Natural killer cell (primary cell): ENCODE measurements around the gene GPR141. TPM values are rescaled to one million over a fixed set of nuclear protein-coding genes. Genes with fewer than 3 reads are reported as not detected.
A peak's percentile ranks its signal among the peaks of the same experiment; 100 is the strongest.

Source experiments
- ATAC-seq, 3 donors: fragments of 150-1000 bp in 2 of 3; fragments of 200-7000 bp in 1 of 3; cut with Tn5 transposase; 1 replicate in 1 of 3; 2 replicates in 2 of 3; pipeline ENCODE4 v1.10.0; 2021; ENCODE audit warnings: mild to moderate bottlenecking in 2 of 3, moderate library complexity in 2 of 3
- DNase-seq, 2 donors: peaks; one replicate each; pipeline versions ENCODE4 v3.0.0 to v3.0.0-alpha.2; 2013 to 2021; ENCODE audit warnings: mixed read lengths in 1 of 2
- H3K27ac ChIP-seq: one replicate; pipeline ENCODE4 v1.5.1; 2013; ENCODE audit warnings: mild to moderate bottlenecking, low read length
- H3K27me3 ChIP-seq: one replicate; pipeline ENCODE4 v1.6.1; 2013; ENCODE audit warnings: low read length; ENCODE audit not compliant: control insufficient read depth, insufficient read depth
- H3K36me3 ChIP-seq: one replicate; pipeline ENCODE4 v1.6.1; 2013; ENCODE audit warnings: low read length; ENCODE audit not compliant: control insufficient read depth, insufficient read depth
- H3K4me1 ChIP-seq: one replicate; pipeline ENCODE4 v1.6.1; 2013; ENCODE audit warnings: low read length; ENCODE audit not compliant: control insufficient read depth, insufficient read depth
- H3K4me3 ChIP-seq: one replicate; pipeline ENCODE4 v1.5.1; 2013; ENCODE audit warnings: low read length
- H3K9me3 ChIP-seq: one replicate; pipeline ENCODE4 v1.6.1; 2013; ENCODE audit warnings: low read length; ENCODE audit not compliant: control insufficient read depth, insufficient read depth
- H3K27ac Mint-ChIP-seq, 2 donors: one replicate each; pipeline ENCODE4 v1.8.0; 2022; ENCODE audit warnings: mild to moderate bottlenecking in 2 of 2, mixed read lengths in 2 of 2, moderate library complexity in 1 of 2
- H3K27me3 Mint-ChIP-seq, 2 donors: one replicate each; pipeline ENCODE4 v1.8.0; 2022; ENCODE audit warnings: low read depth in 2 of 2, mixed read lengths in 2 of 2
- H3K36me3 Mint-ChIP-seq: one replicate; pipeline ENCODE4 v1.8.0; 2022; ENCODE audit warnings: mixed read lengths
- H3K4me1 Mint-ChIP-seq, 2 donors: one replicate each; pipeline ENCODE4 v1.8.0; 2022; ENCODE audit warnings: mixed read lengths in 2 of 2
- H3K4me3 Mint-ChIP-seq: one replicate; pipeline ENCODE4 v1.8.0; 2022; ENCODE audit warnings: mild to moderate bottlenecking, moderate library complexity, mixed read lengths
- H3K9me3 Mint-ChIP-seq, 2 donors: one replicate each; pipeline ENCODE4 v1.8.0; 2022; ENCODE audit warnings: mixed read lengths in 2 of 2
- WGBS: methylation state at CpG from one replicate; pipeline ENCODE4 v1.1.7; 2013; ENCODE audit warnings: missing lambda C conversion rate; ENCODE audit not compliant: insufficient coverage; 5-methylcytosine and 5-hydroxymethylcytosine counted together
- intact Hi-C: fragments of 100-400 bp; cut with micrococcal nuclease; formaldehyde crosslinking; loops from one replicate; pipeline ENCODE4 v1.14.2; 2022
- total RNA-seq, 4 donors: library from RNA; stranded (reverse); fragments of 120-200 nt in 1 of 4; gene quantifications; one replicate each; pipeline versions ENCODE4 v1.2.3 to v1.2.4, GENCODE V29; 2013 to 2022
- TF ChIP-seq, protein P1 (sequence below): fragments of 200-600 bp; IDR thresholded peaks from one replicate; pipeline ENCODE4 v1.8.0; 2022; ENCODE audit warnings: antibody characterized with exemption

GPR141 gene
- total RNA-seq, 3 donors from 2014 or later (not counting 1 experiment from before 2014, with no cell fraction given), result 30.2 to 68.1 (median 55.2) TPM

DNA sequence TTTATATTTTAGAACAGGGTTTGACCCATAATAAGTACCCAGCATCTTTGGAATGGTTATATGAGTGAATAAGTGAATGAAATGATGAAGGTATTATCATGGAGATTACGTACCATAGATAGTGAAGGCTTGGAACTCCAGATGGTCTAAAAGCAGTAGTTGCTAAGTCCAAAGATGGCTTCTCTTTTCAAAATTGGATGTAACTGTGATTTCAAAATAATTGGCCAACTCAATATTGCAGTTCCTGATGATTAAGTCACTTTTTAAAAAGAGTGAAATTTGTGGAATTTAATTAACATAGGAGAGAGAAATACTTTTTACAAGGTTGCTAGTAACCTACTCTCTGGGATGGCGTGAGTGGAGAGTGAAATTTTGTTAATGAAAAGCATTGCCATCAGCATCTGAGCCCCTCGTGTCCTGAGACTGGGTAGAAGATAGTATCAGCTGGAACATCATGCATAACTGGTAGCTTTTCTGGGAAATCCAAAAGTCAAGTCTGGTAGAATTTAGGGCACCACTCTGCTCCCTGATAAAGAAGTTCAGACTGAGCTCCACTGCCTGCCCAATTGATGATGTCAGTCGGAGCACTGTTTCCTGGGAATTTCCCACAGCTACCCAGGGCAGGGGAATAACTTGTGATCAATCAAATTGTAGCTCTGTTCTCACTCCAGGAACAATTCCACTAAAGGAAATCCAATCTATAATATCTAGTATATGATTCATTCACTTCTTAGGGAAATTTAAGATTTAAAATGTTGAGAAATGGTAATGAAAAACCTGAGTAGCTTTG is 3.2 kb downstream of the GPR141 start:
- ATAC-seq, result no peak
- H3K27ac ChIP-seq, result no peak overlapping the region
- 84% methylated on average over 4 of the region's 4 CpGs for WGBS

DNA sequence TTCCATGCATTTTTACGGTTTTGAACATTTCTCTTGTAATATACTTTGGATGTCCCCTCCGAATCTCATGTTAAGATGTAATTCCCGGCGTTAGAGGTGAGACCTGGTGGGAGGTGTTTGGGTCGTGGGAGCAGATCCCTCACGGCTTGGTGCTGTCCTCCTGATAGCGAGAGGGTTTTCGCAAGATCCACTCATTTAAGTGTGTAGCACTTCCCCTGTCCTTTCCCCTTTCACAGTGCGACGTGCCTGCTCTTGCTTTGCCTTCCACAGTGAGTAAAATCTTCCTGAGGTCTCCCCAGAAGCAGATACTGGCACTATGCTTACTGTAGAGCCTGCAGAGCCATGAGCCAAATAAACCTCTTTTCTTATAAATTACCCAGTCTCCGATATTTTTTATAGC is 6.6 kb downstream of the GPR141 start:
- no peaks in the 10 kb centered on the region for H3K27me3 ChIP-seq
- H3K9me3 ChIP-seq, result no peaks in the 10 kb centered on the region
- no peak for DNase-seq
- H3K4me1 ChIP-seq, result peaks cover 34% of the 10 kb centered on the region
- peak overlapping the region; percentile 68 for H3K27ac ChIP-seq
- peaks cover 83 to 90% of the 10 kb centered on the region in 2 donors for H3K4me1 Mint-ChIP-seq
- 54% methylated on average over 10 of the region's 11 CpGs for WGBS
- no peaks in the 10 kb centered on the region for H3K27me3 Mint-ChIP-seq
- peak overlapping the region; percentile 89 to 95 for H3K27ac Mint-ChIP-seq
- ATAC-seq, result peak; percentile 35 to 50 (median 48)
- H3K36me3 ChIP-seq, result no peaks in the 10 kb centered on the region
- H3K4me3 Mint-ChIP-seq, result peak overlapping the region; percentile 92
- H3K9me3 Mint-ChIP-seq, result peaks cover 0 to 3% of the 10 kb centered on the region in 2 donors
- intact Hi-C loops, result no loop called here
- peak overlapping the region; percentile 33 for H3K4me3 ChIP-seq
- H3K36me3 Mint-ChIP-seq, result peaks cover 33% of the 10 kb centered on the region
- TF ChIP-seq, protein P1, sequence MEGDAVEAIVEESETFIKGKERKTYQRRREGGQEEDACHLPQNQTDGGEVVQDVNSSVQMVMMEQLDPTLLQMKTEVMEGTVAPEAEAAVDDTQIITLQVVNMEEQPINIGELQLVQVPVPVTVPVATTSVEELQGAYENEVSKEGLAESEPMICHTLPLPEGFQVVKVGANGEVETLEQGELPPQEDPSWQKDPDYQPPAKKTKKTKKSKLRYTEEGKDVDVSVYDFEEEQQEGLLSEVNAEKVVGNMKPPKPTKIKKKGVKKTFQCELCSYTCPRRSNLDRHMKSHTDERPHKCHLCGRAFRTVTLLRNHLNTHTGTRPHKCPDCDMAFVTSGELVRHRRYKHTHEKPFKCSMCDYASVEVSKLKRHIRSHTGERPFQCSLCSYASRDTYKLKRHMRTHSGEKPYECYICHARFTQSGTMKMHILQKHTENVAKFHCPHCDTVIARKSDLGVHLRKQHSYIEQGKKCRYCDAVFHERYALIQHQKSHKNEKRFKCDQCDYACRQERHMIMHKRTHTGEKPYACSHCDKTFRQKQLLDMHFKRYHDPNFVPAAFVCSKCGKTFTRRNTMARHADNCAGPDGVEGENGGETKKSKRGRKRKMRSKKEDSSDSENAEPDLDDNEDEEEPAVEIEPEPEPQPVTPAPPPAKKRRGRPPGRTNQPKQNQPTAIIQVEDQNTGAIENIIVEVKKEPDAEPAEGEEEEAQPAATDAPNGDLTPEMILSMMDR, result no peak

More for the DNA sequence above, 3.2 kb downstream of the GPR141 start:
- Mint-ChIP-seq H3K27ac (peak overlapping the region; percentile 72 to 89), H3K4me3 (peak overlapping the region; percentile 85), H3K9me3 (peaks cover 0 to 3% of the 10 kb centered on the region in 2 donors), H3K36me3 (peaks cover 19% of the 10 kb centered on the region), H3K27me3 (no peaks in the 10 kb centered on the region), H3K4me1 (peaks cover 77 to 83% of the 10 kb centered on the region in 2 donors)
- no peak for DNase-seq
- no peaks in the 10 kb centered on the region for H3K27me3 ChIP-seq
- no peaks in the 10 kb centered on the region for H3K9me3 ChIP-seq
- intact Hi-C loops, result loop anchor here (10.0 kb wide), 1 partner anchor 52 kb away; no protein-coding TSS in a partner anchor
- peaks cover 17% of the 10 kb centered on the region for H3K4me1 ChIP-seq
- H3K36me3 ChIP-seq, result no peaks in the 10 kb centered on the region
- TF ChIP-seq, protein P1, result no peak
- H3K4me3 ChIP-seq, result no peak overlapping the region

DNA sequence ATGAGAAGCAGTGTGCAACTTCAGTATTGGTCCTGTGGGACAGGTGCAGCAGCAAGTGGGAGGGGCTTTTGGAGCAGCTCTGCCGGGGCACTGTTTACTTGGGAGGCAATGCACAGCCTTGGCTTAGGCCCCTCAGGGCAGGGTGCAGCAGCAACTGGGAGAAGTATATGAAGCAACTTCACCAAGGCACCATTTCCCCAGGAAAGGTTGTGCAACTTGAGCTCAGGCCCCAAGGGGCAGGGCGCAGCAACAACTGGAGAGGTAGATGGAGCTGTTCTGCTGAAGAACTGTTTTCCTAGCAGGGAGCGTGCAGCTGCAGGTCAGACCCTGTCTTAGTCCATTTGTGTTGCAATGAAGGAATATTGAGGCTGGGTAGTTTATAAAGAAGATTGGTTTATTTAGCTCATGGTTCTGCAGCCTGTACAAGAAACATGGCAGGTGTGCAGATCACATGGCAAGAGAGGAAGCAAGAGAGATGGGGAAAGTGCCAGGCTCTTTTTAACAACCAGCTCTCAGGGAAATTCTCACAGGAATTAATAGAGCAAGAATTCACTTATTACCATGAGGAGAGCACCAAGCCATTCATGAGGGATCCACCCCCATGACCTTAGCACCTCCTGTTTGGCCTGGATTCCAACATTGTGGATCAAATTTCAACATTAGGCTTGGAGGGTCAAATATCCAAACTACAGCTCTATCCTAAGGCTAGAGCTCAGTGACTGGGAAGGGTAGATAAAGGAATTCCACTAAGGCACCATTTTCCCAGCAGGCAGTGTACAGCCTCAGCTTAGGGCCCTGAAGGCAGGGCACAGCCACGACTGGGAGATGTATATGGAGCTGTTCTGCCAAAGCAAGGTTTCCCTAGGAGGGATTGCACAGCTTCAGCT is 10.9 kb downstream of the GPR141 start:
- H3K27ac ChIP-seq, result no peak overlapping the region

More for the DNA sequence above, 10.9 kb downstream of the GPR141 start:
- Mint-ChIP-seq H3K9me3 (peaks cover 0 to 3% of the 10 kb centered on the region in 2 donors), H3K4me3 (peak overlapping the region; percentile 60), H3K27me3 (no peaks in the 10 kb centered on the region), H3K27ac (peak overlapping the region; percentile 89 to 95), H3K4me1 (peaks cover 77 to 88% of the 10 kb centered on the region in 2 donors), H3K36me3 (peaks cover 26% of the 10 kb centered on the region)
- peak in 1 of 3 donors; percentile 39 for ATAC-seq
- no peaks in the 10 kb centered on the region for H3K36me3 ChIP-seq
- intact Hi-C loops, result no loop called here
- TF ChIP-seq, protein P1, result no peak
- no peak overlapping the region for H3K4me3 ChIP-seq
- H3K27me3 ChIP-seq, result no peaks in the 10 kb centered on the region
- H3K4me1 ChIP-seq, result peaks cover 28% of the 10 kb centered on the region
- no peak for DNase-seq
- H3K9me3 ChIP-seq, result no peaks in the 10 kb centered on the region
- WGBS, result 76% methylated on average over 4 of the region's 4 CpGs
